Cardiac muscle cell (in vitro differentiated cells and primary cell): ENCODE results near the gene RRAS. TPM values are rescaled to one million over a fixed set of nuclear protein-coding genes. Genes with fewer than 3 reads are reported as not detected.

Experiments used
- DNase-seq, 2 donors: peaks; one replicate each; pipeline versions ENCODE4 v3.0.0 to v3.0.0-alpha.2; 2010 to 2017; ENCODE audit warnings: low read depth in 1 of 2, low spot score in 1 of 2
- H3K27ac ChIP-seq: fragments of 200-600 bp; sonication (generic); 2 replicates; pipeline ENCODE4 v1.5.1; 2016
- H3K27me3 ChIP-seq: fragments of 200-600 bp; sonication (generic); 2 replicates; pipeline ENCODE4 v1.6.0; 2016; ENCODE audit warnings: control low read depth
- H3K36me3 ChIP-seq: fragments of 200-600 bp; sonication (generic); 2 replicates; pipeline ENCODE4 v1.5.1; 2016; ENCODE audit warnings: control low read depth
- H3K4me1 ChIP-seq: fragments of 200-600 bp; sonication (generic); 2 replicates; pipeline ENCODE4 v1.8.1; 2017; ENCODE audit warnings: low read depth, mild to moderate bottlenecking, mixed run types
- H3K4me3 ChIP-seq: fragments of 200-600 bp; sonication (generic); 2 replicates; pipeline ENCODE4 v1.5.1; 2016; ENCODE audit warnings: mild to moderate bottlenecking
- H3K9me3 ChIP-seq: fragments of 200-600 bp; sonication (generic); 2 replicates; pipeline ENCODE4 v1.5.1; 2017; ENCODE audit warnings: low read depth, mild to moderate bottlenecking, control low read depth
- polyA plus RNA-seq: library from polyadenylated mRNA; unstranded; fragments of >200 nt; fragmentation: Nextera tagmentation; extraction: Ambion mirVana; gene quantifications from 2 replicates; pipeline ENCODE4 v1.2.1, GENCODE V29; 2016
- total RNA-seq: library from RNA; depleted of rRNA; stranded (reverse); fragments of >200 nt; gene quantifications from 2 replicates; pipeline ENCODE4 v1.2.3, GENCODE V29; 2016
- TF ChIP-seq, protein P1 (sequence below): IDR thresholded peaks from 2 replicates; pipeline ENCODE4 v1.5.1; 2012; ENCODE audit warnings: low read depth, mild to moderate bottlenecking, low read length

RRAS gene
- total and polyA plus RNA-seq, 2 experiments from 2014 or later: 41.3 to 80.1 TPM

DNA sequence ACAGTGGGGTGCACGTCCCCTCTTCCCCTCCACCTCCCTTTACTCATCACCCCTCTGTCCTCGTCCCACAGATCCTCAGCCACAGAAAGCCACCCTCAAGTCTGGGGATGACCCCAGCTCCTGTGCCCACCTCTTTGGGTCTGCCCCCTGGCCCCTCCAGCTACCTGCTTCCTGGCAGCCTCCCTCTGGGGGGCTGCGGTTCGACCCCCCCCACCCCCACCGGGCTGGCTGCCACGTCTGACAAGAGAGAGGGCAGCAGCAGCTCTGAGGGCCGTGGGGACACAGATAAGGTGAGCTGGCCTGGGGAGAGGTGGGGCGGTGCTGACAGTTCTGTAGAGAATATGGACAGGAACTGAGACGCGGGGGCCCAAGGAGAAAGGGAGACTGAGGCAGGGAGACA lies 14.6 kb upstream of the RRAS start:
- TF ChIP-seq, protein P1, sequence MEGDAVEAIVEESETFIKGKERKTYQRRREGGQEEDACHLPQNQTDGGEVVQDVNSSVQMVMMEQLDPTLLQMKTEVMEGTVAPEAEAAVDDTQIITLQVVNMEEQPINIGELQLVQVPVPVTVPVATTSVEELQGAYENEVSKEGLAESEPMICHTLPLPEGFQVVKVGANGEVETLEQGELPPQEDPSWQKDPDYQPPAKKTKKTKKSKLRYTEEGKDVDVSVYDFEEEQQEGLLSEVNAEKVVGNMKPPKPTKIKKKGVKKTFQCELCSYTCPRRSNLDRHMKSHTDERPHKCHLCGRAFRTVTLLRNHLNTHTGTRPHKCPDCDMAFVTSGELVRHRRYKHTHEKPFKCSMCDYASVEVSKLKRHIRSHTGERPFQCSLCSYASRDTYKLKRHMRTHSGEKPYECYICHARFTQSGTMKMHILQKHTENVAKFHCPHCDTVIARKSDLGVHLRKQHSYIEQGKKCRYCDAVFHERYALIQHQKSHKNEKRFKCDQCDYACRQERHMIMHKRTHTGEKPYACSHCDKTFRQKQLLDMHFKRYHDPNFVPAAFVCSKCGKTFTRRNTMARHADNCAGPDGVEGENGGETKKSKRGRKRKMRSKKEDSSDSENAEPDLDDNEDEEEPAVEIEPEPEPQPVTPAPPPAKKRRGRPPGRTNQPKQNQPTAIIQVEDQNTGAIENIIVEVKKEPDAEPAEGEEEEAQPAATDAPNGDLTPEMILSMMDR: no peak
- DNase-seq: no peak
- Histone ChIP-seq H3K27ac (no peak overlapping the region), H3K27me3 (no peaks in the 10 kb centered on the region), H3K4me3 (no peak overlapping the region), H3K4me1 (no peaks in the 10 kb centered on the region), H3K36me3 (peaks cover 47% of the 10 kb centered on the region), H3K9me3 (no peaks in the 10 kb centered on the region)

DNA sequence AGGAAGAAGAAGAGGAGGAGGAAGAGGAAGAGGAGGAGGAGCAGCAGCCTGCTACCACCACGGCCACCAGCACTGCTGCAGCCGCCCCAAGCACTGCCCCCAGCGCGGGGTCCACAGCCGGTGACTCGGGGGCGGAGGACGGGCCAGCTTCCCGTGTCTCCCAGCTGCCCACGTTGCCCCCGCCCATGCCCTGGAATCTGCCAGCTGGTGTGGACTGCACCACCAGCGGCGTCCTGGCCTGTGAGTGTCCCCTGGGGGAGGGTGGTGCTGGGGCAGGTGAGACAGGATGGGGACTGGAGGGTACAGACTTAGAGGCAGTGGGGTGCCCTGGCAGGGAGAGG lies 13.5 kb upstream of the RRAS start:
- peaks cover 48% of the 10 kb centered on the region for H3K36me3 ChIP-seq
- no peak overlapping the region for H3K27ac ChIP-seq
- no peaks in the 10 kb centered on the region for H3K4me1 ChIP-seq
- no peaks in the 10 kb centered on the region for H3K27me3 ChIP-seq
- H3K9me3 ChIP-seq: no peaks in the 10 kb centered on the region
- no peak for DNase-seq
- TF ChIP-seq, protein P1: no peak
- no peak overlapping the region for H3K4me3 ChIP-seq

DNA sequence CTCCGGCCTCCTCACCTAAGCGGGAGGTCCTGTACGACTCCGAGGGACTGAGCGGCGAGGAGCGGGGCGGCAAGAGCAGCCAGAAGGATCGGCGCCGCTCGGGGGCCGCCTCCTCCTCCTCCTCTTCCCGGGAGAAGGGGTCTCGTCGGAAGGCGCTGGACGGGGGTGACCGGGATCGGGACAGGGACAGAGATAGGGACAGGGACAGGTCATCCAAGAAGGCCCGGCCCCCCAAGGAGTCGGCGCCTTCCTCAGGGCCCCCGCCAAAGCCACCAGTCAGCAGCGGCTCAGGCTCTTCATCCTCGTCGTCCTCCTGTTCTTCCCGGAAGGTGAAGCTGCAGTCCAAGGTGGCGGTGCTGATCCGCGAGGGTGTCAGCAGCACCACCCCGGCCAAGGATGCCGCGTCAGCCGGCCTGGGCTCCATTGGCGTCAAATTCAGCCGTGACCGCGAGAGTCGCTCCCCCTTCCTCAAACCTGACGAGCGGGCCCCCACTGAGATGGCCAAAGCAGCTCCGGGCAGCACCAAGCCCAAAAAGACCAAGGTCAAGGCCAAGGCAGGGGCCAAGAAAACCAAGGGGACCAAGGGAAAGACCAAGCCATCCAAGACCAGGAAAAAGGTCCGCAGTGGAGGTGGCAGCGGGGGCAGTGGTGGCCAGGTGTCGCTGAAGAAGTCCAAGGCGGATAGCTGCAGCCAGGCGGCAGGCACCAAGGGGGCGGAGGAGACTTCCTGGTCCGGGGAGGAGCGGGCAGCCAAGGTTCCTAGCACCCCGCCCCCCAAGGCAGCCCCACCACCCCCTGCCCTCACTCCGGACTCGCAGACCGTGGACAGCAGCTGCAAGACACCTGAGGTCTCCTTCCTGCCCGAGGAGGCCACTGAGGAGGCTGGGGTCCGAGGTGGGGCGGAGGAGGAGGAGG lies 12.9 kb upstream of the RRAS start:
- no peaks in the 10 kb centered on the region for H3K9me3 ChIP-seq
- peaks cover 48% of the 10 kb centered on the region for H3K36me3 ChIP-seq
- no peak for DNase-seq
- H3K27me3 ChIP-seq: no peaks in the 10 kb centered on the region
- TF ChIP-seq, protein P1: no peak
- H3K4me1 ChIP-seq: no peaks in the 10 kb centered on the region
- no peak overlapping the region for H3K27ac ChIP-seq
- H3K4me3 ChIP-seq: no peak overlapping the region

DNA sequence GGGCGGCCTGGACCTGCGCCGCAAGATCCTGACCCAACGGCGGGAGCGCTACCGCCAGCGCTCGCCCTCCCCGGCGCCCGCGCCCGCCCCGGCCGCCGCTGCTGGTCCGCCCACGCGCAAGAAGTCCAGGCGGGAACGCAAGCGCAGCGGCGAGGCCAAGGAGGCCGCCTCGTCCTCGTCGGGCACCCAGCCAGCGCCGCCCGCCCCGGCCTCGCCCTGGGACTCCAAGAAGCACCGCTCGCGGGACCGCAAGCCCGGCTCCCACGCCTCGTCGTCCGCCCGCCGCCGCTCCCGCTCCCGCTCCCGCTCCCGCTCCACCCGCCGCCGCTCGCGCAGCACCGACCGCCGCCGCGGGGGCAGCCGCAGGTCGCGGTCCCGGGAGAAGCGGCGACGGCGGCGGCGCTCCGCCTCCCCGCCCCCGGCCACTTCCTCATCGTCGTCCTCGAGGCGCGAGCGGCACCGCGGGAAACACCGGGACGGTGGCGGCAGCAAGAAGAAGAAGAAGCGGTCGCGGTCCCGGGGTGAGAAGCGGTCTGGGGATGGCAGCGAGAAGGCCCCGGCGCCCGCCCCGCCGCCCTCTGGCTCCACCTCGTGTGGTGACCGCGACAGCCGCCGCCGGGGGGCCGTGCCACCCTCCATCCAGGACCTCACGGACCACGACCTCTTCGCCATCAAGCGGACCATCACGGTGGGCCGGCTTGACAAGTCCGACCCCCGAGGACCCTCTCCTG lies 12.0 kb upstream of the RRAS start:
- H3K27ac ChIP-seq: no peak overlapping the region
- H3K36me3 ChIP-seq: peaks cover 50% of the 10 kb centered on the region
- H3K27me3 ChIP-seq: no peaks in the 10 kb centered on the region
- no peaks in the 10 kb centered on the region for H3K4me1 ChIP-seq
- no peak for DNase-seq
- TF ChIP-seq, protein P1: no peak
- no peaks in the 10 kb centered on the region for H3K9me3 ChIP-seq
- no peak overlapping the region for H3K4me3 ChIP-seq

DNA sequence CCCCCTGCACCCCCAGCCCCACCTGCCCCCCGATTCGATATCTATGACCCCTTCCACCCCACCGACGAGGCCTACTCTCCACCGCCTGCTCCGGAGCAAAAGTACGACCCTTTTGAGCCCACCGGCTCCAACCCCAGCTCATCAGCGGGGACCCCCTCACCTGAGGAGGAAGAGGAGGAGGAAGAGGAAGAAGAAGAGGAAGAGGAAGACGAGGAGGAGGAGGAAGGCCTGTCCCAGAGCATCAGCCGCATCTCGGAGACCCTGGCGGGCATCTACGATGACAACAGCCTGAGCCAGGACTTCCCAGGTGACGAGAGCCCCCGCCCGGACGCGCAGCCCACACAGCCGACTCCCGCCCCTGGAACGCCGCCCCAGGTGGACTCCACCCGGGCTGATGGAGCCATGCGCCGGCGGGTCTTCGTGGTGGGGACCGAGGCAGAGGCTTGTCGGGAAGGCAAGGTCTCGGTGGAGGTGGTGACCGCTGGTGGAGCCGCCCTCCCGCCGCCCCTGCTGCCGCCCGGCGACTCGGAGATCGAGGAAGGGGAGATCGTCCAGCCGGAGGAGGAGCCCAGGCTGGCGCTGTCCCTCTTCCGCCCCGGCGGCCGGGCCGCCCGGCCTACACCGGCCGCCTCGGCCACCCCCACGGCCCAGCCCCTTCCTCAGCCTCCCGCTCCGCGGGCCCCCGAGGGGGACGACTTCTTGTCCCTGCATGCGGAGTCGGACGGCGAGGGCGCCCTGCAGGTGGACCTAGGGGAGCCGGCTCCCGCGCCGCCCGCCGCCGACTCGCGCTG lies 11.3 kb upstream of the RRAS start:
- no peak overlapping the region for H3K27ac ChIP-seq
- H3K4me3 ChIP-seq: no peak overlapping the region
- H3K27me3 ChIP-seq: no peaks in the 10 kb centered on the region
- H3K36me3 ChIP-seq: peaks cover 50% of the 10 kb centered on the region
- TF ChIP-seq, protein P1: no peak
- H3K9me3 ChIP-seq: no peaks in the 10 kb centered on the region
- H3K4me1 ChIP-seq: no peaks in the 10 kb centered on the region
- no peak for DNase-seq
